H1 (cell line): Measurements from ENCODE around the gene REPS1. TPM values are rescaled to one million over a fixed set of nuclear protein-coding genes. Genes with fewer than 3 reads are reported as not detected.

ENCODE experiments used
- CTCF ChIA-PET: fragments of 300-600 bp; sonication (Branson Sonifier 250); formaldehyde crosslinking; loops from one replicate; lab custom pipeline; 2021; ENCODE audit not compliant: partially characterized antibody; lab: Charles Lee
- POLR2A ChIA-PET: fragments of 300-600 bp; sonication (Branson Sonifier 250); formaldehyde crosslinking; loops from one replicate; lab custom pipeline; 2021; ENCODE audit warnings: inconsistent platforms; ENCODE audit not compliant: partially characterized antibody; lab: Charles Lee
- DNase-seq, 2 experiments: peaks; one replicate each; pipeline versions ENCODE4 v3.0.0 to v3.0.0-alpha.2; 2010 to 2022; ENCODE audit warnings: low spot score in 2 of 2, low read depth in 1 of 2, mixed read lengths in 1 of 2
- FAIRE-seq: peaks from 2 replicates; lab custom pipeline; 2011; peaks lifted over from hg19 to GRCh38; lab: Jason Lieb, UNC
- H2AFZ ChIP-seq: 2 replicates; pipeline ENCODE4 v1.8.1; 2012; ENCODE audit warnings: low read length, inconsistent platforms
- H2AK5ac ChIP-seq: 2 replicates; pipeline ENCODE4 v1.6.1; 2013; ENCODE audit warnings: low read depth, low read length
- H2BK120ac ChIP-seq: replicated peaks from 2 replicates; pipeline ENCODE3; 2013; ENCODE audit warnings: low read depth, low read length, inconsistent platforms
- H2BK12ac ChIP-seq: 2 replicates; pipeline ENCODE4 v1.6.1; 2013; ENCODE audit warnings: low read depth, low read length
- H2BK15ac ChIP-seq: 2 replicates; pipeline ENCODE4 v1.6.1; 2013; ENCODE audit warnings: low read length
- H2BK20ac ChIP-seq: 2 replicates; pipeline ENCODE4 v1.6.1; 2013; ENCODE audit warnings: low read length
- H2BK5ac ChIP-seq: 2 replicates; pipeline ENCODE4 v1.6.1; 2013; ENCODE audit warnings: low read depth, low read length
- H3K14ac ChIP-seq: 2 replicates; pipeline ENCODE4 v1.6.1; 2013; ENCODE audit warnings: inconsistent platforms; ENCODE audit not compliant: insufficient read length
- H3K18ac ChIP-seq: 2 replicates; pipeline ENCODE4 v1.6.1; 2013; ENCODE audit warnings: low read length; ENCODE audit errors: extremely low read depth
- H3K23ac ChIP-seq: 2 replicates; pipeline ENCODE4 v1.6.1; 2013; ENCODE audit warnings: inconsistent platforms; ENCODE audit not compliant: insufficient read length
- H3K23me2 ChIP-seq: 2 replicates; pipeline ENCODE4 v1.6.1; 2013; ENCODE audit warnings: low read depth, low read length
- H3K27ac ChIP-seq: 2 replicates; pipeline ENCODE4 v1.6.1; 2011; ENCODE audit warnings: low read depth, low read length, inconsistent platforms
- H3K27me3 ChIP-seq, 4 experiments: replicated peaks in 1 of 4; 1 replicate in 1 of 4; 2 replicates in 3 of 4; pipeline versions ENCODE4 v1.6.1 to v1.8.1; 2011 to 2013; ENCODE audit warnings: low read length in 3 of 4, mild to moderate bottlenecking in 3 of 4, inconsistent platforms in 2 of 4, mixed read lengths in 2 of 4, moderate library complexity in 1 of 4; ENCODE audit not compliant: control insufficient read depth in 3 of 4, insufficient read depth in 3 of 4; ENCODE audit errors: extremely low read depth in 1 of 4
- H3K36me3 ChIP-seq, 4 experiments: 2 replicates each; pipeline versions ENCODE4 v1.6.1 to v1.8.1; 2011 to 2013; ENCODE audit warnings: mild to moderate bottlenecking in 4 of 4, low read length in 3 of 4, moderate library complexity in 2 of 4, control low read depth in 1 of 4, inconsistent platforms in 1 of 4; ENCODE audit not compliant: insufficient read depth in 4 of 4, control insufficient read depth in 2 of 4
- H3K4ac ChIP-seq: replicated peaks from 2 replicates; pipeline ENCODE3; 2013; ENCODE audit warnings: low read length, low read depth, mixed read lengths, inconsistent platforms; ENCODE audit not compliant: insufficient read length
- H3K4me1 ChIP-seq, 4 experiments: replicated peaks in 1 of 4; 1 replicate in 1 of 4; 2 replicates in 3 of 4; pipeline versions ENCODE4 v1.6.1 to v1.8.1; 2011 to 2013; ENCODE audit warnings: low read length in 3 of 4, inconsistent platforms in 2 of 4, mixed read lengths in 1 of 4; ENCODE audit not compliant: insufficient read depth in 4 of 4, control insufficient read depth in 3 of 4
- H3K4me2 ChIP-seq, 2 experiments: 2 replicates each; pipeline versions ENCODE4 v1.6.1 to v1.8.1; 2011 to 2013; ENCODE audit warnings: low read depth in 2 of 2, low read length in 2 of 2, control low read depth in 1 of 2, inconsistent platforms in 1 of 2, mild to moderate bottlenecking in 1 of 2; ENCODE audit not compliant: insufficient read depth in 1 of 2
- H3K4me3 ChIP-seq, 4 experiments: fragments of 200-600, 300-600 bp in 1 of 4; sonication (generic), shearing (Covaris generic), sonication (Bioruptor Twin) in 1 of 4; 2 replicates each; pipeline versions ENCODE4 v1.5.1 to v1.8.1; 2011 to 2016; ENCODE audit warnings: low read length in 4 of 4, low read depth in 3 of 4, control low read depth in 2 of 4, inconsistent platforms in 2 of 4, mild to moderate bottlenecking in 2 of 4, mixed read lengths in 1 of 4, moderate library complexity in 1 of 4; ENCODE audit not compliant: insufficient read depth in 2 of 4; ENCODE audit errors: extremely low read depth in 1 of 4
- H3K56ac ChIP-seq: replicated peaks from 2 replicates; pipeline ENCODE3; 2013; ENCODE audit warnings: low read depth, mild to moderate bottlenecking, mixed read lengths, low read length, inconsistent platforms; ENCODE audit not compliant: insufficient read length
- H3K79me1 ChIP-seq: 2 replicates; pipeline ENCODE4 v1.6.1; 2013; ENCODE audit warnings: low read depth, low read length, control low read depth
- H3K79me2 ChIP-seq, 2 experiments: 2 replicates each; pipeline versions ENCODE4 v1.6.1 to v1.8.1; 2012 to 2013; ENCODE audit warnings: low read length in 2 of 2, mild to moderate bottlenecking in 2 of 2, inconsistent platforms in 1 of 2; ENCODE audit not compliant: insufficient read depth in 2 of 2, control insufficient read depth in 1 of 2
- H3K9ac ChIP-seq, 4 experiments: replicated peaks in 1 of 4; 1 replicate in 1 of 4; 2 replicates in 3 of 4; pipeline versions ENCODE4 v1.6.1 to v1.8.1; 2011 to 2013; ENCODE audit warnings: low read depth in 3 of 4, low read length in 3 of 4, control low read depth in 2 of 4, mild to moderate bottlenecking in 2 of 4, moderate library complexity in 2 of 4, inconsistent platforms in 1 of 4; ENCODE audit errors: extremely low read depth in 1 of 4
- H3K9me3 ChIP-seq, 2 experiments: 2 replicates each; pipeline versions ENCODE4 v1.6.1 to v1.8.1; 2012 to 2013; ENCODE audit warnings: mild to moderate bottlenecking in 2 of 2, moderate library complexity in 2 of 2, control low read depth in 1 of 2, inconsistent platforms in 1 of 2, low read depth in 1 of 2, low read length in 1 of 2, mixed read lengths in 1 of 2; ENCODE audit not compliant: insufficient read depth in 2 of 2
- H4K20me1 ChIP-seq, 2 experiments: replicated peaks in 1 of 2; 2 replicates each; pipeline versions ENCODE3 to v1.8.1; 2011 to 2013; ENCODE audit warnings: inconsistent platforms in 2 of 2, low read length in 2 of 2, mild to moderate bottlenecking in 1 of 2; ENCODE audit not compliant: insufficient read depth in 2 of 2, control insufficient read depth in 1 of 2
- H4K5ac ChIP-seq: 2 replicates; pipeline ENCODE4 v1.6.1; 2013; ENCODE audit warnings: low read length, low read depth, mixed read lengths, inconsistent platforms; ENCODE audit not compliant: insufficient read length
- H4K8ac ChIP-seq: 2 replicates; pipeline ENCODE4 v1.8.0; 2013; ENCODE audit warnings: mild to moderate bottlenecking, moderate library complexity, low read length, inconsistent platforms; ENCODE audit not compliant: insufficient read depth; ENCODE audit errors: extremely low read depth
- H4K91ac ChIP-seq: replicated peaks from 2 replicates; pipeline ENCODE3; 2013; ENCODE audit warnings: low read length, mixed read lengths, inconsistent platforms; ENCODE audit not compliant: insufficient read length
- ASH2L ChIP-seq: fragments of 200-600, 300-600 bp; sonication (generic); IDR thresholded peaks from one replicate; pipeline ENCODE4 v1.7.1; 2017; ENCODE audit warnings: low read length
- BACH1 ChIP-seq: IDR thresholded peaks from 2 replicates; pipeline ENCODE4 v1.6.1; 2012; ENCODE audit warnings: low read length, improper control_type of control experiment
- CEBPB ChIP-seq: IDR thresholded peaks from 2 replicates; pipeline ENCODE4 v1.6.1; 2012; ENCODE audit warnings: low read depth, low read length
- CHD2 ChIP-seq: IDR thresholded peaks from 2 replicates; pipeline ENCODE4 v1.6.1; 2012; ENCODE audit warnings: low read length, improper control_type of control experiment
- GABPA ChIP-seq: IDR thresholded peaks from 2 replicates; pipeline ENCODE4 v1.6.1; 2011; ENCODE audit warnings: mild to moderate bottlenecking, low read length, moderate library complexity, borderline replicate concordance; ENCODE audit not compliant: insufficient read depth
- HDAC6 ChIP-seq: IDR thresholded peaks from one replicate; pipeline ENCODE4 v1.7.1; 2012; ENCODE audit warnings: low read depth, mild to moderate bottlenecking, inconsistent platforms, low read length, moderate library complexity
- KDM1A ChIP-seq: fragments of 200-600, 300-600 bp; sonication (generic); IDR thresholded peaks from 2 replicates; pipeline ENCODE4 v1.7.1; 2016; ENCODE audit warnings: mild to moderate bottlenecking, low read length, borderline replicate concordance
- SAP30 ChIP-seq: fragments of 300-600 bp; sonication (generic); IDR thresholded peaks from 2 replicates; pipeline ENCODE4 v1.7.1; 2012; ENCODE audit warnings: low read length, moderate library complexity, mild to moderate bottlenecking, inconsistent platforms; ENCODE audit not compliant: insufficient read depth, insufficient replicate concordance
- TAF7 ChIP-seq: optimal IDR thresholded peaks from 2 replicates; pipeline ENCODE3; 2011; ENCODE audit warnings: low read depth, mild to moderate bottlenecking, inconsistent platforms, low read length, moderate library complexity, borderline replicate concordance
- ZNF274 ChIP-seq: IDR thresholded peaks from 2 replicates; pipeline ENCODE4 v1.7.0; 2012; ENCODE audit warnings: low read length, borderline replicate concordance; ENCODE audit errors: extremely low read depth
- WGBS, 2 experiments: shearing (Covaris generic) in 1 of 2; methylation state at CpG; one replicate each; pipeline versions ENCODE4 v1.1.6 to v1.1.7; 2013 to 2015; ENCODE audit warnings: low lambda C conversion rate in 2 of 2, mixed read lengths in 2 of 2, inconsistent platforms in 1 of 2, low coverage in 1 of 2, missing lambda C conversion rate in 1 of 2; ENCODE audit not compliant: insufficient replicate concordance in 2 of 2, insufficient coverage in 1 of 2, insufficient read length in 1 of 2; ENCODE audit errors: extremely low coverage in 1 of 2, missing lambda C conversion rate in 1 of 2; 5-methylcytosine and 5-hydroxymethylcytosine counted together
- polyA plus RNA-seq, 7 experiments: library from polyadenylated mRNA; depleted of rRNA in 3 of 7; stranded (reverse) in 5 of 7; unstranded in 2 of 7; fragments of >200 nt in 5 of 7; fragments of 200-250 nt in 2 of 7; gene quantifications; 1 replicate in 5 of 7; 2 replicates in 1 of 7; 4 replicates in 1 of 7; pipeline versions ENCODE4 v1.2.1 to v1.2.3, GENCODE V29; 2011 to 2013; ENCODE audit warnings: missing spikeins in 2 of 7, mixed read lengths in 2 of 7
- total RNA-seq: library from RNA; stranded (reverse); fragmentation: NEBNext Ultra II Directional; extraction: Animal tissue kit (Norgen Biotek cat#: 25700); gene quantifications from 2 replicates; pipeline ENCODE4 v1.2.1, GENCODE V29; 2021

REPS1 gene
- total and polyA plus RNA-seq, 2 of the 8 experiments (the other 6 are each of a cell fraction or from before 2014, with no cell fraction given) = 52.1 to 68.9 TPM

- no peak overlapping the region for H2AFZ ChIP-seq
- H2BK15ac ChIP-seq = no peak overlapping the region
- H2BK12ac ChIP-seq = no peak overlapping the region
- CTCF ChIA-PET = interaction anchor here (1.2 kb wide), 1 partner anchor 24 kb away, joined by 3 read pairs; no protein-coding TSS in a partner anchor
- DNase-seq (no peak), FAIRE-seq (no peak)
- H2BK20ac ChIP-seq = no peak overlapping the region
- no peak overlapping the region for H3K4ac ChIP-seq
- POLR2A ChIA-PET = interaction anchor here (1.3 kb wide), 1 partner anchor 9 kb away, joined by 3 read pairs; no protein-coding TSS in a partner anchor
- H4K8ac ChIP-seq = no peak overlapping the region
- no peak overlapping the region for H2BK5ac ChIP-seq
- no peak overlapping the region for H3K4me2 ChIP-seq
- no peak overlapping the region for H3K56ac ChIP-seq
- no peak overlapping the region for H3K14ac ChIP-seq
- TF ChIP-seq TAF7 (no peak), KDM1A (no peak), SAP30 (no peak), ASH2L (no peak), BACH1 (no peak), GABPA (no peak), ZNF274 (no peak), CEBPB (no peak), CHD2 (no peak), HDAC6 (no peak)
- TF ChIP-seq, all 59 proteins: peak for 0
- Histone ChIP-seq H3K23me2 (no peaks in the 10 kb centered on the region), H3K79me1 (no peaks in the 10 kb centered on the region), H3K79me2 (no peaks in the 10 kb centered on the region), H3K9me3 (no peaks in the 10 kb centered on the region), H3K27me3 (no peaks in the 10 kb centered on the region), H3K36me3 (no peaks in the 10 kb centered on the region), H3K4me3 (no peak overlapping the region), H2AK5ac (no peak overlapping the region), H3K27ac (no peak overlapping the region), H3K4me1 (peaks cover 0 to 10% (median 4%) of the 10 kb centered on the region in 4 experiments; a peak in 3 of 7 replicates), H3K18ac (no peak overlapping the region), H3K9ac (no peak overlapping the region), H3K23ac (no peak overlapping the region), H4K20me1 (no peaks in the 10 kb centered on the region), H2BK120ac (no peak overlapping the region), H4K5ac (no peak overlapping the region), H4K91ac (no peak overlapping the region)
- 93% methylated on average over 3 of the region's 3 CpGs; no CpG with 5 or more reads in 1 of the 2 experiments for WGBS, 2 experiments
Observed at GRCh38 chr6:139020689-139021088, 32.6 kb upstream of the REPS1 start.
